Fibroblast of pulmonary artery (primary cell): ENCODE measurements around the gene SHISAL2B.

Experiments
- DNase-seq: peaks from one replicate; pipeline ENCODE4 v3.0.0-alpha.2; 2010; ENCODE audit warnings: low read depth
- H3K4me3 ChIP-seq: replicated peaks from 2 replicates; pipeline ENCODE4 v1.5.1; 2011; ENCODE audit warnings: low read depth, mild to moderate bottlenecking, control low read depth, low read length, moderate library complexity
- TF ChIP-seq, protein P1 (sequence below): IDR thresholded peaks from 2 replicates; pipeline ENCODE4 v1.5.1; 2011; ENCODE audit warnings: mild to moderate bottlenecking, control low read depth, low read length, inconsistent platforms; ENCODE audit errors: missing control alignments

Gene SHISAL2B

DNA sequence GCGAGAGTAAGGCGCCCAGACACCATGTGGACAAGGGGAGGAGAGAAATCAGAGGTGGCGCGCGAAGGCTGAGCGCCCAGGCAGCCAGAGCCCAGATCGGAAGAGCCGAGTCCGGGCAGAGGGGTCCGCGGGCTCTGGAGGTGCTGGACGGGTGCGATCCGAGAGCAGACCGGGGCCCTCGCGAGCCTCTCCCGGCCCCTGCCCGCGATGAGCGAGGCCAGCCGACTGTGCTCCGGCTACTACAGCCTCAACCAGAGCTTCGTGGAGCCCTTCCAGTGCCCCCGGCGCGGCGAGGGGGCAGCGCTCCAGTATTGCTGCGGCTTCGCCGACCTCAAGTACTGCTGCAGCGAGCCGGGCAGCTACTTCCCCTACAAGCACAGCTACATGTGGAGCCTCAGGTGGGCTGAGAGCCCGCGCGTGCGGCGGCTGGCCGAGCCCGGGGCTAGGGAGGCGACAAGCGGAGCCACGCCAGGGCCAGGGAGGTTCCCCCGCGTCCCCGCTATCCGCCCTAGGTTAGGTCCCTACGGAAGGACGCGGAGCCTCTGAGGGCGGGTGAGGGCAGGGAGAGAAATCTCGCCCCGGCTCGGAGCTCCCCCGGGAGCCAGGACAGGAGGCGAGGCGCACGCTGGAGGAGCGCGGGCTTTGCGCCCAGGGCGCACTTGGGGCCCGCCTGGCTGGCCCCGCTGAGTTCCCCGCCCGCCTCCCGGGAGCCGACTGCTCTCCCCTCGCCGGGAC, at the start of gene SHISAL2B:
TSS of gene SHISAL2B (plus strand) at position 87 of the 735 bp plus-strand sequence. CDS start at position 208, 121 bp downstream.
- TF ChIP-seq, protein P1, sequence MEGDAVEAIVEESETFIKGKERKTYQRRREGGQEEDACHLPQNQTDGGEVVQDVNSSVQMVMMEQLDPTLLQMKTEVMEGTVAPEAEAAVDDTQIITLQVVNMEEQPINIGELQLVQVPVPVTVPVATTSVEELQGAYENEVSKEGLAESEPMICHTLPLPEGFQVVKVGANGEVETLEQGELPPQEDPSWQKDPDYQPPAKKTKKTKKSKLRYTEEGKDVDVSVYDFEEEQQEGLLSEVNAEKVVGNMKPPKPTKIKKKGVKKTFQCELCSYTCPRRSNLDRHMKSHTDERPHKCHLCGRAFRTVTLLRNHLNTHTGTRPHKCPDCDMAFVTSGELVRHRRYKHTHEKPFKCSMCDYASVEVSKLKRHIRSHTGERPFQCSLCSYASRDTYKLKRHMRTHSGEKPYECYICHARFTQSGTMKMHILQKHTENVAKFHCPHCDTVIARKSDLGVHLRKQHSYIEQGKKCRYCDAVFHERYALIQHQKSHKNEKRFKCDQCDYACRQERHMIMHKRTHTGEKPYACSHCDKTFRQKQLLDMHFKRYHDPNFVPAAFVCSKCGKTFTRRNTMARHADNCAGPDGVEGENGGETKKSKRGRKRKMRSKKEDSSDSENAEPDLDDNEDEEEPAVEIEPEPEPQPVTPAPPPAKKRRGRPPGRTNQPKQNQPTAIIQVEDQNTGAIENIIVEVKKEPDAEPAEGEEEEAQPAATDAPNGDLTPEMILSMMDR = no peak
- peak; percentile 20 for DNase-seq
- H3K4me3 ChIP-seq = peak within 1 kb of the TSS; percentile 30

DNA sequence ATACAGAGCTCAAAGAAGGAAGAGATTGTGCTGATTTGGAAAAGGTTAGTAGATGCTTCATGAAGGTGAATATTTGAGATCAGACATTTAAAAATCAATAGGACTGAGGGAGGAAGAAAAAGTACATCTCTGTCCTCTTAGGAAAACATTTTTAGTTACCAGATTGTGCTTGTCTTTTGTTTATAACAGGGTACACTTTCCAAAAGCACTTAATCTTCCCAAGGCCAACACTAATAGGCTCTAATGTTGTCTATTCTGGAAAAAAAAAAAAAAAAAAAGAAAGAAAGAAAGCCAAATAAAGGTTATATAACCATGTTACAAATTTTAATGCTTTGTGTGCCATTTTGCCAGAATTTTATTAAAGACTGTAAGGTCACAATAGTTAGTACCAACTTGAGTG, 45.5 kb upstream of the SHISAL2B start:
- no peak for DNase-seq

DNA sequence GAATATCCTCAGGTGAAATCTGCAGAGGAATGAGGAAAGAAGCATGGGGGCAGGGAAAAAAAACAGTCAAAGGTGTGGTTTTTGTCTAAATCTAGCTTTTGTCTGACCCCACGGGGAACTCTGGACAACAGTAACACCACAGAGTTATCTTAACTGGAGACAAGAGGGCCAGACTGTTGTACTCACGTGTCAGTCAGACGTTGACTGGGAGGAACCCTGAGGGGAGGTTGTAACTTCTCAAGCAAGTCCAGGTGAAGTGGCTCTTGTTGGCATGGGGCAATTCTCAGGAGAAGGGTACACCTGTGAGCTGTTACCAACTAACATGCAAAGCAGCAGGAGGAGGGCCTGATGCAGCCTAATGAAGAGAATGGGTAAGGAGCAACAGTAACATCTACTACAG, 44.1 kb upstream of the SHISAL2B start:
- no peak overlapping the region for H3K4me3 ChIP-seq
- no peak for DNase-seq
- TF ChIP-seq, protein P1 = no peak

More for the DNA sequence above, 45.5 kb upstream of the SHISAL2B start:
- H3K4me3 ChIP-seq = no peak overlapping the region
- TF ChIP-seq, protein P1 = no peak

DNA sequence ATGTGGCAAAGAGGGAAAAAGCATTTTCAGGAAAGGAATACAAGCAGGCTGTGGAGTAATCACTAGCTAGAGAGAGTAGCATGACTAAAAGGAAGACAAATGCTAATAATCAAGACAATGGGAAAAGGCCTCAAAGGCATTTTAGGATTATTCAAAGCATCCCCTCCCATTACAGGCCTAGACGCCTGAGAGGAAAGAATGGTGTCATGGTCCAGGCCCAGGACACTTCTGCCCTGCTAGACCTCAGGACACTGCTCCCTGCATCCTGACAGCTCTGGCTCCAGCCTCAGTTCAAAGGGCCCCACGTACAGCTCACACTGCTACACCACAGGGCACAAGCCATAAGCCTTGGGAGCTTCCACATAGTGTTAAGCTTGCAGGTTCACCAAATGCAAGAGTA, 40.8 kb upstream of the SHISAL2B start:
- no peak for DNase-seq
- no peak overlapping the region for H3K4me3 ChIP-seq
- TF ChIP-seq, protein P1 = no peak

DNA sequence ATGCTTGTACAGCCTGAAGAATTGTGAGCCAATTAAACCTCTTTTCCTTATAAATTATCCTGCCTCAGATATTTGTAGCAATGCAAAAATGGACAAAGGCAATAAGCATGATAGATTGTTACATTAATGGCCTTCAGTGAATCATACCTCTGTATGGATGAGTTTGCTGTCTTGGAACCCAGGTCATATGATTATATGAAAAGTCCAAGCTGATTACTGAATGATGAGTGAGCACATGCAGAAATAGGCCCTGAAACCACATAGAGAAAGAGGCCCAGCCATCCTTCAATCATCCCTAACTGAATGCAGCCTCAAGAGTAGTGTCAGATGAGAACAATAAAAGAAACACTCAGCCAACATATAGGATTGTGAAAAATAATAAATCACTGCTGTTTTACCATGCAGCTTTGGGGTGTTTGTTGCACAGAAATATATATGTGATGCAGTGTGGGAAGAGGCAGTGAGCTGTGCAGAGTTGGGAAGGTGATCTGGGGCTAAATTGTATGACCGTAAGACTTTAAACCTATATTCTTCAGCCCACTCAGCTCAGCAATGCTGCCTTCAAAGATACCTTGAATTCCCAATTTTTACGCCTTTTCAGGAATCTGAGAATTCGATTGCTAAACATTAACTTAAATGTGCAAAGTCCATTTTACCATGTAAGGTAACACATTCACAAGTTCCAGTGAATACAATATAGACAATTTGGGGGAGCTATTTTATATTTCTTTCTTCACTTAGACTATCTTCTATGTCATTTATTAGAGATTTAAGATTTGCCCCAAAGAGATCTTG, 36.3 kb upstream of the SHISAL2B start:
- no peak overlapping the region for H3K4me3 ChIP-seq
- TF ChIP-seq, protein P1 = no peak
- no peak for DNase-seq

DNA sequence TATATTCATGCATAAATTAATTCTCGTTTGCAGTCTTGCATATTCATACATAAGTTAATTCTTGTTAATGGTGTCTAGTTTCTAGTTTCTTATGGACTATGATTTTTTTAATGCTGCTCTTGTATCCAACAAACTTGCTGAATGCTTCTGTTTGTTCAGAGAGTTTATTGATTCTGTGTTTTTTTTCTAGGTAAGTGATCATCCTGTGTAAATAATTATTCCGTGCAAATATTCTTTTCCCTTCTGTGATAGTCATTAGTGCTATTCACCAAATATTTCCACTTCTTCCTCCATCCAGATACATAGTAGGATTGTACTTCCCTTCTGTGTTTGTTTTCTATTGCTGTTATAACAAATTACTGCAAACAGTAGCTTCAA, 35.8 kb upstream of the SHISAL2B start:
- TF ChIP-seq, protein P1 = no peak
- no peak overlapping the region for H3K4me3 ChIP-seq
- DNase-seq = no peak

DNA sequence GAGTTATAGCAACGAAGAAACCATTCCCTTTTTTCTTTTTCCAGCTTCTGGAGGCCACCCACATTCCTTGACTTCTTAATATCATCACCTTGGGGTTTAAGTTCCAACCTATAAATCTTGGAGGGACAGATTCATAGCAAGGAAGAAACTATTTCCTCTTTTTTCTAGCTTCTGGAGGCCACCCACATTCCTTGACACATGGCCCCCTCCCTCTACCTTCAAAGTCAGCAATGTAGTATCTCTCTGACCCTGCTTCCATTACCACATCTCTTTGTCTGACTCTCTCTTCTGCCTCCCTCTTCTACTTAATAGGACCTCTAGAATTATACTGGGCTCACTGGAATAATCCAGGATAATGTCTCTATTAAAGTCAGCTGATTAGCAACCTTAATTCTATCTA, 34.7 kb upstream of the SHISAL2B start:
- TF ChIP-seq, protein P1 = no peak
- H3K4me3 ChIP-seq = no peak overlapping the region
- no peak for DNase-seq
